A549 (cell line): ENCODE measurements around the gene ELOVL2. TPM values are rescaled to one million over a fixed set of nuclear protein-coding genes. Genes with fewer than 3 reads are reported as not detected.

Experiments used
- ATAC-seq, 2 experiments: fragments of 200-7000 bp in 1 of 2; fragments of >200 bp in 1 of 2; cut with Nextera tagmentation in 1 of 2; cut with Tn5 transposase in 1 of 2; 3 replicates each; pipeline versions ENCODE4 v1.8.0 to v1.9.1; 2018 to 2020; ENCODE audit warnings: mild to moderate bottlenecking in 1 of 2, moderate library complexity in 1 of 2
- CTCF ChIA-PET: fragments of 300-600 bp; sonication (Branson Sonifier 250); formaldehyde crosslinking; extraction: SDS; loops from one replicate; lab custom pipeline; 2021; ENCODE audit warnings: antibody characterized with exemption, inconsistent platforms; lab: Yijun Ruan, JAX
- POLR2A ChIA-PET: fragments of 350-600 bp; formaldehyde crosslinking; extraction: SDS; loops from one replicate; lab custom pipeline; 2021; ENCODE audit warnings: antibody characterized with exemption, inconsistent platforms; lab: Yijun Ruan, JAX
- DNase-seq, 2 experiments: peaks; one replicate each; pipeline versions ENCODE4 v3.0.0 to v3.0.0-alpha.2; 2011 to 2016; ENCODE audit warnings: low read depth in 1 of 2, low spot score in 1 of 2
- FAIRE-seq: peaks from 2 replicates; lab custom pipeline; 2011; peaks lifted over from hg19 to GRCh38; lab: Jason Lieb, UNC
- H3K27ac ChIP-seq, 2 experiments: fragments of >200 bp; sonication (Bioruptor Twin); formaldehyde crosslinking; 3 replicates each; pipeline ENCODE4 v1.5.1; 2016 to 2017
- H3K4me1 ChIP-seq: fragments of >200 bp; sonication (Bioruptor Twin); formaldehyde crosslinking; 3 replicates; pipeline ENCODE4 v1.6.1; 2016
- H3K4me2 ChIP-seq: fragments of >200 bp; sonication (Bioruptor Twin); formaldehyde crosslinking; 3 replicates; pipeline ENCODE4 v1.6.1; 2016
- H3K4me3 ChIP-seq: fragments of >200 bp; sonication (Bioruptor Twin); formaldehyde crosslinking; 3 replicates; pipeline ENCODE4 v1.5.1; 2016
- H3K9me3 ChIP-seq: fragments of >200 bp; sonication (Bioruptor Twin); formaldehyde crosslinking; 3 replicates; pipeline ENCODE4 v1.6.1; 2016
- BCL3 ChIP-seq: fragments of >200 bp; sonication (Bioruptor Twin); formaldehyde crosslinking; IDR thresholded peaks from 3 replicates; pipeline ENCODE4 v1.6.1; 2016
- CBX2 ChIP-seq: fragments of 200-600 bp; sonication (generic); IDR thresholded peaks from 2 replicates; pipeline ENCODE4 v1.6.1; 2016; ENCODE audit warnings: low read depth, mild to moderate bottlenecking, borderline replicate concordance
- CEBPB ChIP-seq, 2 experiments: fragments of >200 bp in 1 of 2; sonication (Bioruptor Twin) in 1 of 2; formaldehyde crosslinking in 1 of 2; IDR thresholded peaks; 2 replicates each; pipeline ENCODE4 v1.6.1; 2012 to 2016
- CHD4 ChIP-seq: fragments of 200-600 bp; sonication (generic); IDR thresholded peaks from 2 replicates; pipeline ENCODE4 v1.6.1; 2016; ENCODE audit warnings: antibody characterized with exemption, mild to moderate bottlenecking, borderline replicate concordance
- CTCF ChIP-seq: fragments of >200 bp; sonication (Bioruptor Twin); formaldehyde crosslinking; IDR thresholded peaks from 3 replicates; pipeline ENCODE4 v1.5.1; 2016
- E2F6 ChIP-seq: IDR thresholded peaks from 2 replicates; pipeline ENCODE4 v1.6.1; 2012; ENCODE audit warnings: low read depth, borderline replicate concordance
- EP300 ChIP-seq, 2 experiments: fragments of >200 bp; sonication (Bioruptor Twin); formaldehyde crosslinking; IDR thresholded peaks; 2 replicates in 1 of 2; 3 replicates in 1 of 2; pipeline ENCODE4 v1.6.1; 2016 to 2017
- HEYL ChIP-seq: fragments of 250-450 bp; sonication (Bioruptor Pico); IDR thresholded peaks from 2 replicates; pipeline ENCODE4 v1.8.0; 2021; ENCODE audit warnings: mild to moderate bottlenecking, moderate library complexity
- HOXB13 ChIP-seq: fragments of 250-450 bp; sonication (Bioruptor Pico); IDR thresholded peaks from 2 replicates; pipeline ENCODE4 v1.5.0; 2020; ENCODE audit warnings: low read depth, mild to moderate bottlenecking, moderate library complexity
- MYC ChIP-seq: IDR thresholded peaks from 2 replicates; pipeline ENCODE4 v1.6.1; 2012; ENCODE audit warnings: mild to moderate bottlenecking, inconsistent platforms, low read length, improper control_type of control experiment, borderline replicate concordance
- NR3C1 ChIP-seq: fragments of >200 bp; sonication (Bioruptor Twin); formaldehyde crosslinking; IDR thresholded peaks from 3 replicates; pipeline ENCODE4 v1.6.1; 2017
- RAD21 ChIP-seq, 2 experiments: fragments of >200 bp in 1 of 2; sonication (Bioruptor Twin) in 1 of 2; formaldehyde crosslinking in 1 of 2; IDR thresholded peaks in 1 of 2; conservative IDR thresholded peaks in 1 of 2; 2 replicates in 1 of 2; 3 replicates in 1 of 2; pipeline ENCODE4 v1.6.1; 2012 to 2018; ENCODE audit warnings: inconsistent platforms in 1 of 2
- RCOR1 ChIP-seq: fragments of 150-350 bp; IDR thresholded peaks from 2 replicates; pipeline ENCODE4 v1.6.1; 2014; ENCODE audit warnings: antibody characterized with exemption, low read length, low read depth
- REST ChIP-seq: fragments of 200-600 bp; sonication (generic); IDR thresholded peaks from 2 replicates; pipeline ENCODE4 v1.6.1; 2016; ENCODE audit warnings: antibody characterized with exemption, mild to moderate bottlenecking, moderate library complexity
- WGBS: methylation state at CpG from one replicate; pipeline ENCODE4 v1.1.6; 2017; ENCODE audit errors: missing lambda C conversion rate; 5-methylcytosine and 5-hydroxymethylcytosine counted together
- polyA plus RNA-seq, 4 experiments: library from polyadenylated mRNA; depleted of rRNA in 3 of 4; stranded (reverse); fragments of >200 nt; fragmentation: RNase III in 1 of 4; extraction: RNeasy Plus Mini Kit Qiagen cat#74134 plus additional on column Dnase treatment in 1 of 4; gene quantifications; 2 replicates in 3 of 4; 3 replicates in 1 of 4; pipeline ENCODE4 v1.2.3, GENCODE V29; 2011 to 2017

ELOVL2 gene
- polyA plus RNA-seq, 2 of the 4 experiments (the other 2 are of a cell fraction): 12.4 to 15.5 TPM

- DNase-seq (peak in 1 of 2 experiments; percentile 29), FAIRE-seq (no peak), ATAC-seq (no peak)
- CTCF ChIA-PET: no interaction called here
- H3K27ac ChIP-seq: no peak overlapping the region
- TF ChIP-seq EP300 (IDR thresholded peaks at IDR 0.05) (no peak), MYC (no peak), NR3C1 (no peak), CHD4 (no peak), RCOR1 (no peak)
- 17% methylated on average over 2 of the region's 2 CpGs for WGBS
- H3K4me3 ChIP-seq: no peak overlapping the region
- POLR2A ChIA-PET: no interaction called here
- H3K9me3 ChIP-seq: no peaks in the 10 kb centered on the region
- H3K4me2 ChIP-seq: no peak overlapping the region
- peaks cover 13% of the 10 kb centered on the region for H3K4me1 ChIP-seq
These were observed 6.6 kb upstream of the ELOVL2 start for GRCh38 chr6:11050731-11051130.

GRCh38 chr6:11044712-11045167 is 635 bp upstream of the ELOVL2 start:
- ChIA-PET POLR2A (no interaction called here), CTCF (interaction anchor here (1.0 to 1.7 kb wide), 2 partner anchors 22 to 93 kb away, joined by 3 to 6 read pairs; no protein-coding TSS in a partner anchor)
- no peaks in the 10 kb centered on the region; the same call in 2 of the 3 replicates for H3K9me3 ChIP-seq
- peak overlapping the region; percentile 92 for H3K4me2 ChIP-seq
- H3K27ac ChIP-seq: peak overlapping the region; percentile 82 to 95
- WGBS: 69% methylated on average over 19 of the region's 23 CpGs
- FAIRE-seq (no peak), DNase-seq (no peak), ATAC-seq (peak in 1 of 2 experiments; percentile 17; a peak in 1 of 6 replicates)
- TF ChIP-seq CTCF: peak; percentile 43; the same call in 2 of the 3 replicates
- no peak for TF ChIP-seq CBX2
- TF ChIP-seq RAD21 (conservative IDR thresholded peaks at IDR 0.05 in 1 of 2, IDR thresholded peaks at IDR 0.05 in 1 of 2): no peak
- peaks cover 11% of the 10 kb centered on the region; the same call in 2 of the 3 replicates for H3K4me1 ChIP-seq
- H3K4me3 ChIP-seq: peak overlapping the region; percentile 97

- POLR2A ChIA-PET: interaction anchor here (0.7 kb wide), 1 partner anchor 10 kb away, joined by 3 read pairs; no protein-coding TSS in a partner anchor
- FAIRE-seq (no peak), DNase-seq (peak in 1 of 2 experiments; percentile 16)
- TF ChIP-seq EP300 (IDR thresholded peaks at IDR 0.05) (no peak), E2F6 (peak; percentile 20; the same call in 1 of the 2 replicates), BCL3 (no peak)
- TF ChIP-seq, all 56 proteins: peak for 1
- Histone ChIP-seq H3K4me3 (peak overlapping the region; percentile 97), H3K4me2 (peak overlapping the region; percentile 92), H3K27ac (peak overlapping the region; percentile 82 to 95), H3K4me1 (peaks cover 19% of the 10 kb centered on the region; the same call in 2 of the 3 replicates), H3K9me3 (no peaks in the 10 kb centered on the region; the same call in 2 of the 3 replicates)
- 14% methylated on average over 8 of the region's 49 CpGs for WGBS
- ATAC-seq: peak; percentile 41 to 62; a peak in 5 of 6 replicates
- CTCF ChIA-PET: interaction anchor here (0.6 to 2.0 kb wide), 7 partner anchors 10 to 499 kb away, joined by 3 to 5 read pairs (median 4); no protein-coding TSS in a partner anchor
These were observed 636 bp downstream of the ELOVL2 start for GRCh38 chr6:11043378-11043960.

- Histone ChIP-seq H3K4me3 (peak overlapping the region; percentile 97), H3K4me2 (peak overlapping the region; percentile 92), H3K27ac (peak overlapping the region in 1 of 2 experiments; percentile 95; a peak in 3 of 6 replicates), H3K9me3 (no peaks in the 10 kb centered on the region; the same call in 2 of the 3 replicates), H3K4me1 (peaks cover 21% of the 10 kb centered on the region; the same call in 2 of the 3 replicates)
- ATAC-seq (peak in 1 of 2 experiments; percentile 20; a peak in 3 of 6 replicates), DNase-seq (no peak), FAIRE-seq (no peak)
- 74% methylated on average over 10 of the region's 10 CpGs for WGBS
- TF ChIP-seq HEYL (CRISPR knock-in tag): no peak
- TF ChIP-seq MYC: no peak
- TF ChIP-seq REST: peak; percentile 17; the same call in 1 of the 2 replicates
- TF ChIP-seq CEBPB (IDR thresholded peaks at IDR 0.05): no peak
- TF ChIP-seq E2F6: no peak
- no peak for TF ChIP-seq HOXB13
- CTCF ChIA-PET: interaction anchor here (0.6 to 2.0 kb wide), 8 partner anchors 9 to 500 kb away, joined by 3 to 5 read pairs (median 3); no protein-coding TSS in a partner anchor
- POLR2A ChIA-PET: no interaction called here
These were observed 1.2 kb downstream of the ELOVL2 start for GRCh38 chr6:11042750-11043377.
